Breast epithelium (tissue), 3 donors: ENCODE data around the gene GOLGA1.

Source experiments
- CTCF ChIP-seq, 3 donors: fragments of 450-650 bp; IDR thresholded peaks; one replicate each; pipeline ENCODE4 v1.5.1; 2016 to 2017; ENCODE audit warnings: antibody characterized with exemption in 3 of 3, mild to moderate bottlenecking in 3 of 3, moderate library complexity in 3 of 3
- POLR2A ChIP-seq: fragments of 450-650 bp; IDR thresholded peaks from one replicate; pipeline ENCODE4 v1.6.1; 2016; ENCODE audit warnings: antibody characterized with exemption, mild to moderate bottlenecking, moderate library complexity

- TF ChIP-seq CTCF (IDR thresholded peaks at IDR 0.05): no peak
- TF ChIP-seq POLR2A: no peak
These were observed 34.2 kb upstream of the GOLGA1 start for GRCh38 chr9:124975131-124975530.
